Measurements from ENCODE around the gene TNNT1.
"Not testable (repeated sequence)": the region's sequence is repeated elsewhere in the genome, so short reads cannot be mapped to it uniquely, and the experiment has no call there.

The TNNT1 gene

GRCh38 chr19:55149078-55150003 is at the start of gene TNNT1:
TNNT1 (minus strand) TSS chr19:55149206; CDS start chr19:55147157, 2,049 bp downstream.
- DNase-seq (ENCODE audit: low read depth in 2 of 2) = no peak

GRCh38 chr19:55198651-55199050 is 49.6 kb upstream of the TNNT1 start:
- DNase-seq (ENCODE audit: low read depth in 2 of 2) = no peak

- no peak for DNase-seq (ENCODE audit: low read depth in 2 of 2)
Observed at GRCh38 chr19:55197528-55197927, 48.5 kb upstream of the TNNT1 start.

GRCh38 chr19:55196803-55197202 is 47.8 kb upstream of the TNNT1 start:
- no peak for DNase-seq (ENCODE audit: low read depth in 2 of 2)

- no peak for DNase-seq (ENCODE audit: low read depth in 2 of 2)
Observed at GRCh38 chr19:55193481-55193880, 44.5 kb upstream of the TNNT1 start.

- DNase-seq (ENCODE audit: low read depth in 2 of 2) = no peak
Observed at GRCh38 chr19:55189403-55189835, 40.4 kb upstream of the TNNT1 start.

- DNase-seq (ENCODE audit: low read depth in 2 of 2) = no peak
Observed at GRCh38 chr19:55188625-55189024, 39.6 kb upstream of the TNNT1 start.

GRCh38 chr19:55186080-55186479 is 37.1 kb upstream of the TNNT1 start:
- no peak for DNase-seq (ENCODE audit: low read depth in 2 of 2)

GRCh38 chr19:55181740-55182139 is 32.7 kb upstream of the TNNT1 start:
- DNase-seq (ENCODE audit: low read depth in 2 of 2) = no peak

GRCh38 chr19:55179606-55180484 is 30.8 kb upstream of the TNNT1 start, which contains the start of gene SYT5:
SYT5 (minus strand) TSS chr19:55180289; CDS start chr19:55179041, 1,248 bp downstream.
- DNase-seq (ENCODE audit: low read depth in 2 of 2) = peak in 1 of 2 donors; percentile 47

- peak; percentile 80 to 83 for DNase-seq (ENCODE audit: low read depth in 2 of 2)
Observed at GRCh38 chr19:55178781-55179599, 30.0 kb upstream of the TNNT1 start.

GRCh38 chr19:55176076-55176475 is 27.1 kb upstream of the TNNT1 start:
- no peak for DNase-seq (ENCODE audit: low read depth in 2 of 2)

- no peak for DNase-seq (ENCODE audit: low read depth in 2 of 2)
Observed at GRCh38 chr19:55175117-55175867, 26.3 kb upstream of the TNNT1 start.

- no peak for DNase-seq (ENCODE audit: low read depth in 2 of 2)
Observed at GRCh38 chr19:55174425-55175116, 25.6 kb upstream of the TNNT1 start.

- peak in 1 of 2 donors; percentile 64 for DNase-seq (ENCODE audit: low read depth in 2 of 2)
Observed at GRCh38 chr19:55173714-55174409, 24.9 kb upstream of the TNNT1 start.

- no peak for DNase-seq (ENCODE audit: low read depth in 2 of 2)
Observed at GRCh38 chr19:55173186-55173713, 24.2 kb upstream of the TNNT1 start.

GRCh38 chr19:55172741-55173140 is 23.7 kb upstream of the TNNT1 start:
- DNase-seq (ENCODE audit: low read depth in 2 of 2) = no peak

- DNase-seq (ENCODE audit: low read depth in 2 of 2) = not testable (repeated sequence)
Observed at GRCh38 chr19:55172318-55172717, 23.3 kb upstream of the TNNT1 start.

- DNase-seq (ENCODE audit: low read depth in 2 of 2) = no peak
Observed at GRCh38 chr19:55171440-55171839, 22.4 kb upstream of the TNNT1 start.
